ENCODE data around the gene KIAA1755.

Gene KIAA1755

DNA sequence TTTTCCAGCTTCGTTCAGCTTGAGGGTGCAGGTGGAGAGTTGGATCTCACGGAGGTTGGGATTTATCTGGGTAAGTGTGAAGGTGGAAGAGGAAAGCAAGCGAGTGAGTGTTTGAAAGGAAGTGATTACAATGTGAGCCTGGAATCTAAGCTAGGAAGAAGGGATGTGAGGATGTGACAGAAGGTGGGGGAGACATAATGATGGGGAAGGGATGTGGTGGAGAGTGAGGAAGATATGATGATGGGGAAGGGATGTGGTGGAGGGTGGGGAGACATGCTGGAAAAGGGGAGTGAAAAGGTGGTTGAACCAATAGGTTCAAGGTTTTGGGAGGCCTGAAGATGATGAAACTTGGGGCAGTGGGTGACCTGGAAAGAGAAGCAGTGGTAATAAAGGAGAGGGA, 23.2 kb downstream of the KIAA1755 start:
- no peak for DNase-seq (ENCODE audit: low read depth)

DNA sequence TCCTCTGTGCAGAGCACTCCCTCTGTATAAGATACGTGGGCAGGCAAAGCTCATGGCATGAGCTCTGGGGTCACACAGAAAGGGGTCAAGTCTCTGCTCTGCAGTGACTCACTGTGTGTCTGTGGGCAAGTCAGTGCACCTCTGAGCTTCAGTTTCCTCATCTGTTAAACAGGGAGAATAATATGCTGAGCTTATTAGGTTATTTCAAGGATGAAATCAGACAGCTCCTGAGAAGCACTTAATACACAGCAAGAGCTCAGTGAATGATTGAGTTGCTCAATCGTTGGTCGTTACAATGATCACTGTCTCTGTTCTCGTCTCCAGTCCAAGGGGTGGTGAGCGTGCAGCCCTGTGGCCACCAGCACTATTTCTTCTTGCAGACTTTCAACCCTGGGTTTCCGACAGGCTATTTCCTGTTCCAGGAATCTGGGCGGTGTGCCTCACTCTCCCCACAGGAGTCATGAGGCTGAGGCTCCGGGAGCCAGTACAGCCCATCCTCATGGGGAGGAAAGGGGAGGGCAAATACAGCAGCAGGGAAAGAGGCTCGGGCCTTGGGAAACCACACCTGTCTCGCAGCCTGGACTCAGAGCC, 28.9 kb downstream of the KIAA1755 start:
- no peak for DNase-seq (ENCODE audit: low read depth)

DNA sequence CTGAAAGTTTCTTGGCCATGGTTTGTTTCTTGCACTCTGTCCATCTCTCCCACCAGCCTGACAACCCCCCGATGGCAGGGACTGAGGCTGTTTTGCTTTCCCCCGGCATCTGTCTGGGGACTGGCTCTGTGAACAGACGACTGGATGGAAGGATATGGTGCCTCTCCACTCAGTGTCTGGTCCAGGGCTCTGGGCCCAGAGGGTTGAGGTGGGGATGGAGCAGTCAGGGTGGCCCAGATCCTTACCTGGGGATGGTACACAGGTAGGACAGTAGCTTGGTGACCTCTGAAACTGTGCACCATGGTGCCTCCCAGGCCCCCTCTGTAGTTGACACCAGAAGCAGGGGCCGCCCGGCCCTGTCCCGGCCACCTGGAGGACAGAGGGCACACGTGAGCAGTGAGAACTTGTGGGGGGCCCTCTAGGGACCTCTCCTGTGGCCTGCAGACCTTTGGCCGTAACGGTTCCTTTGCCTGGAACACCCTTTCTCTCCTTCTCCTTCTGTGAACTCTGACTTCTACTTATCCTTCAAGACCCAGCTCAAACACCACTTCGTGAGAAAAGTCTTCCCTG, 29.5 kb downstream of the KIAA1755 start:
- DNase-seq (ENCODE audit: low read depth), result no peak

- no peak for DNase-seq (ENCODE audit: low read depth)
Observed at GRCh38 chr20:38230253-38230551, 30.3 kb downstream of the KIAA1755 start.

- no peak for DNase-seq (ENCODE audit: low read depth)
Observed at GRCh38 chr20:38229376-38230252, 30.9 kb downstream of the KIAA1755 start.

- no peak for DNase-seq (ENCODE audit: low read depth)
Observed at GRCh38 chr20:38228436-38228835, 32.1 kb downstream of the KIAA1755 start.

DNA sequence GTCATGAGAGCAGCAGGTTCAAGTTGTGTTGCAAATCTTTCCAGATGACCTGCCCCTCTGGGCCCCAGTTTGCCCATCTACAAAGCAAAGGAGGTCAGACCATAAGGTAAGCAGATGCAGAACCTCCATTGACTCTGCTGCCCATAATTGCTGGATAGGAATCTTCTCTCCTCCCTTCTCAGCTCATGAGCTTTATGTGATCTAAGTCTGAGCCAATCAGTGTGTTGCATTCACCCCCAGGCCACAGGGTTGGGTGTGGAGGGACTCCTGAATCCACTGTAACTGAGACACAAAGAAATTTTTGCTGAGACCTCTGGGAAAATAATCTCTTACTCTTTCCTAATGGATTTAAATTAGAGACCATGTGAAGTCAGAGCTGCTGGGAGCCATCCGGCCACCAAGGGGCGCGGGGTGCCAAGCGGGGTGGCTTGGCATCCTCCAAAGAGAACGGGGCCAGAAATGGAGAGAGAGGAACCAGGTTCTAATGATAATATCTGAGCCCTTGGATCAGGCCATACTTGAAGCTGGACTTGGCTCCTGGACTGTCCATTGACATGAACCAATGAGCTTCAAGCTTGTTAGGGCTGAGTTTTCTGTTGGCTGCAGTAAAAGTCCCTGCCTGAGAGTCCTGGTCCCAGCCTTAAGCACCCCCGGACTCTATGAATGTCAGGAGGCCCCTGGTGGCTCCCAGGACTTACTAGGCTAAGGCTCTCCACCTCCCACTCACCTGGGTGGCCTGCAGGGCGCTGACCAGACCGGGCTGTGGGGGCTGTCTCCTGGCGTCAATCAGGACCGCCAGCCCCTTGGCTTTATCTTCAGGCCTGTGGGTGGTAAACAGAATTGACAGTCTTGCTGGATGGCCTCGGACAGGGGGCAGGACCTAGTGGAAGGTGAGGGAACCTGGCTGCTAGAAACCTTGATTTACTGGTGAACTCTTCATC, 32.8 kb downstream of the KIAA1755 start:
- DNase-seq (ENCODE audit: low read depth), result no peak

DNA sequence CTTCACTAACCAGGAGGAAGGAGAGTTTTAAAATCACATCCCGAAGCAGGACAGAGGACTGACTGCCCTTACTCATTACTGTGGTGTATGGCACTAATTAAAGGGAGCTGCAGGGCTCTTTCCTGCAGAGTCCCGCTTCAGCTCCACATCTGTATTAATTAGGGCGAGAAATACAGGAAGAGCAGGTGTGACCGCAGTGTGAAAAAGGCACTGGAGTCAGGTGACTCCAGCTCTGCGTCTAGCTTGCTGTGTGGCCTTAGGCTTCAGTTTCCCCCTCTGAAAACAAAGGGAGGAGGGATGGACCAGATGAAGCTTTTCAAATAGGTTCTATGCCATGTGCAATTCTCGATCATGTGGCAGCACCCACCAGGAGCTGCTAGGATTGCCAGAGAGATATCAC, 34.0 kb downstream of the KIAA1755 start:
- no peak for DNase-seq (ENCODE audit: low read depth)

DNA sequence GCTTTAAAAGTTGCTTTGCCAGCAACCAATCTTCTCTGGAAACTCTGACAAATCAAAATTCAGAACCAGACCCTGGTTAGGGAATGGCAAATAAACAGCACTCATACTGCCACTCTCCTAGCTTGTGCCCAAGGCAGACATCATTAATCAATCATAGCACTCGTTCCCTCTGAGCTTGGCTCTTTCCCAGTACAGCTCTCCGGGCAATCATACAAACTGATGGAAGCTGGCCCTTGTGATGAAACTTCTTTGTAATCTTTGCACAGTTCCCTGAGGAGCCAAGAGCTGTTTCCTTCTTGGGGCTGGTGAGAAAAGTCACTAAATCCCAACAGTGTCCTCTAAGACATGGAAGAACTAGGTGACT, 34.7 kb downstream of the KIAA1755 start:
- no peak for DNase-seq (ENCODE audit: low read depth)

- DNase-seq (ENCODE audit: low read depth), result no peak
Observed at GRCh38 chr20:38225240-38225899, 35.2 kb downstream of the KIAA1755 start.

- no peak for DNase-seq (ENCODE audit: low read depth)
Observed at GRCh38 chr20:38224531-38224930, 36.0 kb downstream of the KIAA1755 start.

- no peak for DNase-seq (ENCODE audit: low read depth)
Observed at GRCh38 chr20:38223743-38224100, 36.8 kb downstream of the KIAA1755 start.

DNA sequence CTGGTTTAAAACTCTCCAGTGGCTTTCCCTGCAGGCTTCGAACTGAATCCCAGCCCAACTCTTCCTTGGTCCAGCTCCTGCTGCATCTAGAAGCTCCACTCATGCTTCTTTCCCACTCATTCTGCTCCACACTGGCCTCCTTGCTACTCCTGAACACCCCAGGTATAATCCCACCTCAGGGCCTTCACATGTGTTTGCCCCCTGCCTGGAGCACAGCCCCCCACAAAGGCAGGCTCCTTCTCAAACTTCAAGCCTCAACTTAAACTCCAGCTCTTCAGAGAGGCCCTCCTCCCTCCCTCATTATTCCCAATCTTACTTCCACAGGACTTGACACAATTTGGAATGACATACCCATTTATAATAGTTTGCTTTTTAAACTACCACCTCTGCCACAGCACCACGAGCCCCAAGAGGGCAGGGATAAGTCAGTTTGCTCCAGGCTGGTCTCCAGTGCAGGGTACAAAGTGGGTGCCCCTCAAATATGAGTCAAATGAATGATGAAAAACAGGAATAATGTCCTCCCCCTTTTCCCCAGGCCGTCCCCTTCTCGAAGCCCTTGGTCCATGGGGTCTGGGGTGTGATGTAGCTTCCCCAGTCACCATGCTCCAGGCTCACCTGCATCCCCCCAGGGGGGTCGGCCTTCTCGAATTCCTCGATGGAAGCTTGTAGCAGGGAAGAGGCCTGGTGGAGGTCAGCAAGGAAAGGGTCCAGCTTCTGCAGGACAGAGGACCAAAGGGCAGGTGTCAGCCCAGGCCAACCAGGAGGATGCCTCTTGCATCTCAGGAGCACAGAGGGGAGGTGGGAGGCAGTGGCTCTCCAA, 37.4 kb downstream of the KIAA1755 start:
- DNase-seq (ENCODE audit: low read depth), result no peak

DNA sequence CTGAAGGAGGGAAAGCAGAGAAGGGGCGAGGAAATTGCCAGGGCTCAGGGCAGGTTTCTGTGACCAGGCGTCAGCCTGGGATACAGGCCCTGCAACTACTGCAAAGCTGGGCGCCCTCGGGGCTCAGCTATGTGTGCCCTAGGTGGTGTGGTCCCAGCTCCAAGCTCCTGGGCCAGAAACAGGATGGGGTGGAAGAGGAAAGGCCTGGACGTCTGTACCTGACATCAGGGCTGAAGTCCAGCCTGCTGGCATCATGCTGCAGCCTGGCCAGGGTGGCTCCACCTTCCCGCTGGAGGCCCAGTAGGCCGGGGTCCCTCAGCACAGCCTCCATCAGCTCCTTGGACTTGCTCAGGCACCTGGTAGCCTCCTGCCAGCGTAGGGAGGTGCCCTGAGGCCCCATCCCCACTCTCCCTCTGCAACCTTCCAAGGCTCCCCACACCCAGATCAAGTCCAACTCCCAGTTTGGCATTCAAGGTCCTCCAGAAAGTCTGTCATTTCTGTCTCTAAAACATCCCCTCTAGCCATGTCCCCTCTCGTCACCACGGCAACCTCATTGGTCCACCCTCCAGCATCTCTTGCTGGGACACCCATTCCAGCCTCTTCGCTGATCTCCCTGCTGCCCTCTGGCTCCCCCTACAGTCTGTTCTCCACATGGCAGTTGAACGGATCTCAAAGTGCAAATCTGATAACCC, 38.2 kb downstream of the KIAA1755 start:
- DNase-seq (ENCODE audit: low read depth), result peak; percentile 36

GRCh38 chr20:38221119-38221589, 39.4 kb downstream of the KIAA1755 start:
- DNase-seq (ENCODE audit: low read depth), result peak; percentile 45

DNA sequence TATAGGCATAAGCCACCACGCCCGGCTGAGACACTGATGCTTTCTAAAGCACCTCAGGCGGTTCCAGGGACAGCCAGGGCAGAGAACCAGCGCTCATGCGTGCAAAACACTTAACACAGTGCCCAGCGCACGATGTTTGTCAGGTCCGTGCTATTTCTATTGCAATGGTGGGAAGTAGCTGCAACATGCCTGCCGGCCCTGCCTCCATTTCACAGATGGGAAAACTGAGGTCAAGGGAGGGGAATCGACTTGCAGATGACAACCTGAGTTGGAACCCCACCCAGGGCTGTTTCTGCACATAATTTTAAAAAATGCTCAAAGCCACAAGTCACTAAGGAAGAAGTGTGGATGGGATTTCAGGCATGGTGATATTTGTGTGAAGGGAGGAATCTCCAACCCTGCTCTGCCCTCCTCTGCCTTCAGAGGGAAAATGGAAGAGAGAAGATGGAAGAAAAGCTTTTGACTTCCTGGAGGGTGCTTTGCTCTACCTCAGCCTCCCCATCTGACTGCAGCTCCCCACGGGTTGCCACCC, 39.9 kb downstream of the KIAA1755 start:
- no peak for DNase-seq (ENCODE audit: low read depth)

GRCh38 chr20:38219006-38219950, 41.3 kb downstream of the KIAA1755 start:
- DNase-seq (ENCODE audit: low read depth), result no peak

DNA sequence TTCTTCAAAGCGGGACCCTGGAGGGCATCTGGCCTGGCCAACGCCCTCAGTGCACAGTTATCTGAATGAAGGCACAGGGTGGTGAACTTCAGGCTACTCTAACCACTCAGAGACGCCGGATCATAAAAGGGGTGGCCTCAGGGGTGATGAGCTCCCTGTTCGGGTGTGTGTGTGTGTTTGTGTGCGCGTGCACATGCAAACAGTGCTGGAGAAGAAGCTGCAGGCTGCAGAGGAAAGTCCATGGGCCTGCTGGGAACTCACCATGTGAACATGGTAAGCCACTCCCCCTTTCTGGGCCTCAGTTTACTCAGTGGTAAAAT, 42.0 kb downstream of the KIAA1755 start:
- DNase-seq (ENCODE audit: low read depth), result no peak
